GM12878 (cell line): ENCODE data around the gene B3GALT6. TPM values are rescaled to one million over a fixed set of nuclear protein-coding genes. Genes with fewer than 3 reads are reported as not detected.

Source experiments
- BCL11A ChIP-seq: IDR thresholded peaks from 2 replicates; pipeline ENCODE4 v1.6.1; 2011; ENCODE audit warnings: low read depth, low read length
- CHD4 ChIP-seq: fragments of 200-600 bp; sonication (generic); IDR thresholded peaks from 2 replicates; pipeline ENCODE4 v1.6.1; 2016; ENCODE audit warnings: mild to moderate bottlenecking
- FOXM1 ChIP-seq: IDR thresholded peaks from 2 replicates; pipeline ENCODE4 v1.6.1; 2012; ENCODE audit warnings: low read depth, mild to moderate bottlenecking, inconsistent platforms, low read length, moderate library complexity
- IKZF1 ChIP-seq: fragments of 450-650 bp; conservative IDR thresholded peaks from 2 replicates; pipeline ENCODE4 v1.6.1; 2017; ENCODE audit warnings: antibody characterized with exemption, mild to moderate bottlenecking
- MEF2A ChIP-seq: IDR thresholded peaks from 2 replicates; pipeline ENCODE4 v1.6.1; 2011; ENCODE audit warnings: low read depth, mild to moderate bottlenecking, low read length, moderate library complexity; ENCODE audit not compliant: insufficient read depth
- NFXL1 ChIP-seq: fragments of 450-650 bp; IDR thresholded peaks from 2 replicates; pipeline ENCODE4 v1.6.1; 2017; ENCODE audit warnings: antibody characterized with exemption, mild to moderate bottlenecking, borderline replicate concordance
- POLR2A ChIP-seq: IDR thresholded peaks from 2 replicates; pipeline ENCODE4 v1.6.1; 2011; ENCODE audit warnings: low read depth, mild to moderate bottlenecking, low read length
- RBBP5 ChIP-seq: fragments of 200-600 bp; sonication (generic); conservative IDR thresholded peaks from 2 replicates; pipeline ENCODE4 v1.6.1; 2016
- RUNX3 ChIP-seq: IDR thresholded peaks from 2 replicates; pipeline ENCODE4 v1.6.1; 2012; ENCODE audit warnings: low read length, inconsistent platforms
- SMARCA5 ChIP-seq: fragments of 450-650 bp; IDR thresholded peaks from 2 replicates; pipeline ENCODE4 v1.6.1; 2017; ENCODE audit warnings: mild to moderate bottlenecking
- WRNIP1 ChIP-seq: IDR thresholded peaks from 2 replicates; pipeline ENCODE4 v1.6.1; 2011; ENCODE audit warnings: low read depth, low read length, improper control_type of control experiment, borderline replicate concordance
- ZNF217 ChIP-seq: fragments of 450-650 bp; IDR thresholded peaks from 2 replicates; pipeline ENCODE4 v1.6.1; 2017; ENCODE audit warnings: antibody characterized with exemption, mild to moderate bottlenecking
- ZZZ3 ChIP-seq: IDR thresholded peaks from 2 replicates; pipeline ENCODE4 v1.6.1; 2011; ENCODE audit warnings: low read depth; ENCODE audit not compliant: control insufficient read depth, insufficient read length
- polyA plus RNA-seq, 11 experiments: library from polyadenylated mRNA; depleted of rRNA in 4 of 11; unstranded in 6 of 11; stranded (reverse) in 5 of 11; fragments of >200 nt; fragmentation: Nextera tagmentation in 4 of 11; fragmentation: Illumina TruSeq in 1 of 11; extraction: Ambion mirVana in 4 of 11; extraction: Trizol in 1 of 11; gene quantifications; 1 replicate in 1 of 11; 2 replicates in 10 of 11; pipeline versions ENCODE4 v1.2.1 to v1.2.3, GENCODE V29; 2011 to 2016; ENCODE audit warnings: inconsistent platforms in 2 of 11, missing spikeins in 2 of 11, low read depth in 1 of 11
- total RNA-seq, 4 experiments: library from RNA; depleted of rRNA in 3 of 4; stranded (reverse); fragments of >200 nt in 3 of 4; fragmentation: Illumina TruSeq in 1 of 4; extraction: Trizol in 1 of 4; gene quantifications; 2 replicates each; pipeline versions ENCODE4 v1.2.1 to v1.2.3, GENCODE V29; 2013 to 2021
- TF ChIP-seq, protein P1 (sequence below): fragments of 450-650 bp; formaldehyde crosslinking; IDR thresholded peaks from 2 replicates; pipeline ENCODE4 v1.4.0; 2020; ENCODE audit warnings: mild to moderate bottlenecking, moderate library complexity
- TF ChIP-seq, protein P2 (sequence below): fragments of 450-650 bp; IDR thresholded peaks from 2 replicates; pipeline ENCODE4 v1.6.1; 2017; ENCODE audit warnings: mild to moderate bottlenecking, moderate library complexity
- TF ChIP-seq, protein P3 (sequence below): fragments of 450-650 bp; IDR thresholded peaks from 2 replicates; pipeline ENCODE4 v1.6.1; 2017; ENCODE audit warnings: mild to moderate bottlenecking
- TF ChIP-seq, protein P4 (sequence below): IDR thresholded peaks from 2 replicates; pipeline ENCODE4 v1.6.1; 2011; ENCODE audit warnings: borderline replicate concordance, low read depth, mild to moderate bottlenecking, moderate library complexity, low read length; ENCODE audit not compliant: insufficient read depth, poor library complexity, severe bottlenecking

B3GALT6 gene
- total and polyA plus RNA-seq, 10 of the 15 experiments (the other 5 are each of a cell fraction or from before 2014, with no cell fraction given), result 0.53 to 20.8 (median 4.5) TPM

DNA sequence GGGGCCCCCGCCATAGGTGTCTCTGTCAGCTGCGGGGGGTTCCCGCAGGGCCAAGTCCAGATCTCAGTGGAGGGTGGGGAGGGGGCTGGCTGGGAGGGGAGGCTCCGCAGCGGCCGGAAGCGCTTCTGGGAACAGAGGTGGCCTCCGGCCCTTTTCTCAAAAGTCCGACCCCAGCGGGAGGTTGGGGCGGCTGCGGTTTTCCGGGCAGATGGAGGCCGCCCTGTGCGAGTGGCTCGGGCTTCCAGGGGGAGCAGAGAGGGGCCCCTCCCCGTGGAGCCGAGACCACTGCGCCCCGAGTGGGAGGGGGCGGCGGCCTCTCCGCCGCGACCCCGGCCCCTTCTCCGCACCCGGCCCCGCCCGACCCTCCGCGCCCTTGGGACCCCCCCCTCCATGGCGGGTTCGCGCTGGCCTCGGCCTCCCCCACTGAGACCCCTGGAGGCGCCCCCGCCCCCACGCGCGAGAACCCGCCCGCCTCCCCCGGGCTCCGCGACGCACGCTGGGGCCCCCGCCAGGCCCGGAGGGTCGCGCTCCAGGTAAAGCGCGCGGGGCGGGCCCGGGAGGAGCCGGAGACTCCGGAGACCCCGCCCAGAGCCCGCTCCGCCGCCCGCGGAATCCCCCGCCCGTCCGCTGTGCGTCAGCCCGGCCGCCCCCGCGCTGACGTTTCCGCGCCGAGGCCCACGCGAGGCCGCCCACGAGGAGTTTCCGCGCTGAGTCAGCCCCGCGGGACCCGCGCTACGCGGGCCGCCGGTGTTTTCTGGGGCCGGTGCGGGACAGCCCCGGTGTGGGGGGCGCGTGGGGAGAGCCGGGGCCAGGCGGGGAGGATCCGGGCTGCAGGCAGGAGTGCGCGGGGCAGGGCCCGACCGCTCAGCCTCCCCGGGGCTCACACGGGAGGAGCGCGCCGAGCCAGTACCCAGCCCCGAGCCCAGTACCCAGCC is 30.9 kb upstream of the B3GALT6 start (continued):
- TF ChIP-seq, protein P1, sequence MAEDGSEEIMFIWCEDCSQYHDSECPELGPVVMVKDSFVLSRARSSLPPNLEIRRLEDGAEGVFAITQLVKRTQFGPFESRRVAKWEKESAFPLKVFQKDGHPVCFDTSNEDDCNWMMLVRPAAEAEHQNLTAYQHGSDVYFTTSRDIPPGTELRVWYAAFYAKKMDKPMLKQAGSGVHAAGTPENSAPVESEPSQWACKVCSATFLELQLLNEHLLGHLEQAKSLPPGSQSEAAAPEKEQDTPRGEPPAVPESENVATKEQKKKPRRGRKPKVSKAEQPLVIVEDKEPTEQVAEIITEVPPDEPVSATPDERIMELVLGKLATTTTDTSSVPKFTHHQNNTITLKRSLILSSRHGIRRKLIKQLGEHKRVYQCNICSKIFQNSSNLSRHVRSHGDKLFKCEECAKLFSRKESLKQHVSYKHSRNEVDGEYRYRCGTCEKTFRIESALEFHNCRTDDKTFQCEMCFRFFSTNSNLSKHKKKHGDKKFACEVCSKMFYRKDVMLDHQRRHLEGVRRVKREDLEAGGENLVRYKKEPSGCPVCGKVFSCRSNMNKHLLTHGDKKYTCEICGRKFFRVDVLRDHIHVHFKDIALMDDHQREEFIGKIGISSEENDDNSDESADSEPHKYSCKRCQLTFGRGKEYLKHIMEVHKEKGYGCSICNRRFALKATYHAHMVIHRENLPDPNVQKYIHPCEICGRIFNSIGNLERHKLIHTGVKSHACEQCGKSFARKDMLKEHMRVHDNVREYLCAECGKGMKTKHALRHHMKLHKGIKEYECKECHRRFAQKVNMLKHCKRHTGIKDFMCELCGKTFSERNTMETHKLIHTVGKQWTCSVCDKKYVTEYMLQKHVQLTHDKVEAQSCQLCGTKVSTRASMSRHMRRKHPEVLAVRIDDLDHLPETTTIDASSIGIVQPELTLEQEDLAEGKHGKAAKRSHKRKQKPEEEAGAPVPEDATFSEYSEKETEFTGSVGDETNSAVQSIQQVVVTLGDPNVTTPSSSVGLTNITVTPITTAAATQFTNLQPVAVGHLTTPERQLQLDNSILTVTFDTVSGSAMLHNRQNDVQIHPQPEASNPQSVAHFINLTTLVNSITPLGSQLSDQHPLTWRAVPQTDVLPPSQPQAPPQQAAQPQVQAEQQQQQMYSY (CRISPR knock-in tag), result no peak
- TF ChIP-seq ZZZ3 (no peak), ZNF217 (peak; percentile 92), CHD4 (no peak), MEF2A (0 out of 2 replicates have a peak, but pooled peaks have one; percentile 47), FOXM1 (0 out of 2 replicates have a peak, but pooled peaks have one; percentile 30), NFXL1 (no peak), IKZF1 (peak; percentile 92), BCL11A (peak; percentile 64; the same call in 1 of the 2 replicates), WRNIP1 (no peak), RUNX3 (peak; percentile 69), SMARCA5 (no peak), POLR2A (peak; percentile 17; the same call in 1 of the 2 replicates), RBBP5 (no peak)
- TF ChIP-seq, protein P2, sequence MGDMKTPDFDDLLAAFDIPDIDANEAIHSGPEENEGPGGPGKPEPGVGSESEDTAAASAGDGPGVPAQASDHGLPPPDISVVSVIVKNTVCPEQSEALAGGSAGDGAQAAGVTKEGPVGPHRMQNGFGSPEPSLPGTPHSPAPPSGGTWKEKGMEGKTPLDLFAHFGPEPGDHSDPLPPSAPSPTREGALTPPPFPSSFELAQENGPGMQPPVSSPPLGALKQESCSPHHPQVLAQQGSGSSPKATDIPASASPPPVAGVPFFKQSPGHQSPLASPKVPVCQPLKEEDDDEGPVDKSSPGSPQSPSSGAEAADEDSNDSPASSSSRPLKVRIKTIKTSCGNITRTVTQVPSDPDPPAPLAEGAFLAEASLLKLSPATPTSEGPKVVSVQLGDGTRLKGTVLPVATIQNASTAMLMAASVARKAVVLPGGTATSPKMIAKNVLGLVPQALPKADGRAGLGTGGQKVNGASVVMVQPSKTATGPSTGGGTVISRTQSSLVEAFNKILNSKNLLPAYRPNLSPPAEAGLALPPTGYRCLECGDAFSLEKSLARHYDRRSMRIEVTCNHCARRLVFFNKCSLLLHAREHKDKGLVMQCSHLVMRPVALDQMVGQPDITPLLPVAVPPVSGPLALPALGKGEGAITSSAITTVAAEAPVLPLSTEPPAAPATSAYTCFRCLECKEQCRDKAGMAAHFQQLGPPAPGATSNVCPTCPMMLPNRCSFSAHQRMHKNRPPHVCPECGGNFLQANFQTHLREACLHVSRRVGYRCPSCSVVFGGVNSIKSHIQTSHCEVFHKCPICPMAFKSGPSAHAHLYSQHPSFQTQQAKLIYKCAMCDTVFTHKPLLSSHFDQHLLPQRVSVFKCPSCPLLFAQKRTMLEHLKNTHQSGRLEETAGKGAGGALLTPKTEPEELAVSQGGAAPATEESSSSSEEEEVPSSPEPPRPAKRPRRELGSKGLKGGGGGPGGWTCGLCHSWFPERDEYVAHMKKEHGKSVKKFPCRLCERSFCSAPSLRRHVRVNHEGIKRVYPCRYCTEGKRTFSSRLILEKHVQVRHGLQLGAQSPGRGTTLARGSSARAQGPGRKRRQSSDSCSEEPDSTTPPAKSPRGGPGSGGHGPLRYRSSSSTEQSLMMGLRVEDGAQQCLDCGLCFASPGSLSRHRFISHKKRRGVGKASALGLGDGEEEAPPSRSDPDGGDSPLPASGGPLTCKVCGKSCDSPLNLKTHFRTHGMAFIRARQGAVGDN, result peak; percentile 66
- TF ChIP-seq, protein P3, sequence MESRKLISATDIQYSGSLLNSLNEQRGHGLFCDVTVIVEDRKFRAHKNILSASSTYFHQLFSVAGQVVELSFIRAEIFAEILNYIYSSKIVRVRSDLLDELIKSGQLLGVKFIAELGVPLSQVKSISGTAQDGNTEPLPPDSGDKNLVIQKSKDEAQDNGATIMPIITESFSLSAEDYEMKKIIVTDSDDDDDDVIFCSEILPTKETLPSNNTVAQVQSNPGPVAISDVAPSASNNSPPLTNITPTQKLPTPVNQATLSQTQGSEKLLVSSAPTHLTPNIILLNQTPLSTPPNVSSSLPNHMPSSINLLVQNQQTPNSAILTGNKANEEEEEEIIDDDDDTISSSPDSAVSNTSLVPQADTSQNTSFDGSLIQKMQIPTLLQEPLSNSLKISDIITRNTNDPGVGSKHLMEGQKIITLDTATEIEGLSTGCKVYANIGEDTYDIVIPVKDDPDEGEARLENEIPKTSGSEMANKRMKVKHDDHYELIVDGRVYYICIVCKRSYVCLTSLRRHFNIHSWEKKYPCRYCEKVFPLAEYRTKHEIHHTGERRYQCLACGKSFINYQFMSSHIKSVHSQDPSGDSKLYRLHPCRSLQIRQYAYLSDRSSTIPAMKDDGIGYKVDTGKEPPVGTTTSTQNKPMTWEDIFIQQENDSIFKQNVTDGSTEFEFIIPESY, result no peak
- TF ChIP-seq, protein P4, sequence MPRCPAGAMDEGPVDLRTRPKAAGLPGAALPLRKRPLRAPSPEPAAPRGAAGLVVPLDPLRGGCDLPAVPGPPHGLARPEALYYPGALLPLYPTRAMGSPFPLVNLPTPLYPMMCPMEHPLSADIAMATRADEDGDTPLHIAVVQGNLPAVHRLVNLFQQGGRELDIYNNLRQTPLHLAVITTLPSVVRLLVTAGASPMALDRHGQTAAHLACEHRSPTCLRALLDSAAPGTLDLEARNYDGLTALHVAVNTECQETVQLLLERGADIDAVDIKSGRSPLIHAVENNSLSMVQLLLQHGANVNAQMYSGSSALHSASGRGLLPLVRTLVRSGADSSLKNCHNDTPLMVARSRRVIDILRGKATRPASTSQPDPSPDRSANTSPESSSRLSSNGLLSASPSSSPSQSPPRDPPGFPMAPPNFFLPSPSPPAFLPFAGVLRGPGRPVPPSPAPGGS, result peak; percentile 77
